PC-3 (cell line): ENCODE results near the gene LRP5. TPM values are rescaled to one million over a fixed set of nuclear protein-coding genes. Genes with fewer than 3 reads are reported as not detected.
"Not testable (repeated sequence)": the region's sequence is repeated elsewhere in the genome, so short reads cannot be mapped to it uniquely, and the experiment has no call there.

Source experiments
- ATAC-seq: fragments of 200-7000 bp; cut with Tn5 transposase; 2 replicates; pipeline ENCODE4 v1.9.1; 2020; ENCODE audit warnings: mild to moderate bottlenecking, moderate library complexity
- BruUV-seq: library from RNA; stranded (reverse); fragments of 400-500 nt; replicated peaks from 2 replicates; lab custom pipeline; 2021; lab: Mats Ljungman, UMichigan
- CTCF ChIA-PET: fragments of 300-600 bp; sonication (Branson Sonifier 250); formaldehyde crosslinking; loops from one replicate; lab custom pipeline; 2022; ENCODE audit warnings: antibody characterized with exemption; lab: Charles Lee
- POLR2A ChIA-PET: fragments of 300-600 bp; sonication (Branson Sonifier 250); formaldehyde crosslinking; loops from one replicate; lab custom pipeline; 2022; ENCODE audit warnings: antibody characterized with exemption; ENCODE audit not compliant: unreplicated experiment; lab: Charles Lee
- DNase-seq: peaks from one replicate; pipeline ENCODE4 v3.0.0-alpha.2; 2015
- H2AFZ ChIP-seq: fragments of 300-600 bp; sonication (generic); 2 replicates; pipeline ENCODE4 v1.6.0; 2016; ENCODE audit warnings: antibody characterized with exemption, low read length
- H3F3A ChIP-seq: fragments of 300-600 bp; sonication (generic); one replicate; pipeline ENCODE4 v1.6.0; 2017; ENCODE audit warnings: antibody characterized with exemption, low read length, control low read depth, mild to moderate bottlenecking; ENCODE audit not compliant: unreplicated experiment
- H3K27ac ChIP-seq: fragments of 300-600 bp; sonication (generic); 2 replicates; pipeline ENCODE4 v1.5.1; 2016; ENCODE audit warnings: mild to moderate bottlenecking, low read length
- H3K27me3 ChIP-seq: fragments of 300-600 bp; sonication (generic); 2 replicates; pipeline ENCODE4 v1.6.1; 2016; ENCODE audit warnings: low read length, mixed read lengths
- H3K36me3 ChIP-seq: fragments of 300-600 bp; sonication (generic); 2 replicates; pipeline ENCODE4 v1.6.1; 2016; ENCODE audit warnings: low read depth, mixed run types, low read length, mixed read lengths
- H3K4me1 ChIP-seq: fragments of 300-600 bp; sonication (generic); 2 replicates; pipeline ENCODE4 v1.5.1; 2016; ENCODE audit warnings: low read length; ENCODE audit not compliant: insufficient read depth
- H3K4me2 ChIP-seq: fragments of 300-600 bp; sonication (generic); 2 replicates; pipeline ENCODE4 v1.6.0; 2016; ENCODE audit warnings: low read length
- H3K4me3 ChIP-seq: fragments of 300-600 bp; sonication (generic); 2 replicates; pipeline ENCODE4 v1.5.1; 2016; ENCODE audit warnings: mild to moderate bottlenecking, low read length, mixed read lengths
- H3K79me2 ChIP-seq: fragments of 300-600 bp; sonication (generic); 2 replicates; pipeline ENCODE4 v1.6.1; 2017; ENCODE audit warnings: low read length, mixed read lengths
- H3K9ac ChIP-seq: fragments of 300-600 bp; sonication (generic); 2 replicates; pipeline ENCODE4 v1.6.0; 2016; ENCODE audit warnings: mild to moderate bottlenecking, low read length
- H3K9me2 ChIP-seq: fragments of 300-600 bp; sonication (generic); replicated peaks from 2 replicates; pipeline ENCODE4 v1.6.1; 2016; ENCODE audit warnings: mixed run types, low read length, mixed read lengths
- H3K9me3 ChIP-seq: fragments of 300-600 bp; sonication (generic); 2 replicates; pipeline ENCODE4 v1.6.1; 2016; ENCODE audit warnings: low read length, mixed read lengths
- H4K20me1 ChIP-seq: fragments of 300-600 bp; sonication (generic); 2 replicates; pipeline ENCODE4 v1.6.1; 2016; ENCODE audit warnings: low read length, mixed read lengths
- EZH2 ChIP-seq: fragments of 300-600 bp; sonication (generic); IDR thresholded peaks from one replicate; pipeline ENCODE4 v1.6.1; 2017; ENCODE audit warnings: antibody characterized with exemption, mild to moderate bottlenecking, low read length; ENCODE audit not compliant: unreplicated experiment
- EZH2phosphoT487 ChIP-seq: fragments of 300-600 bp; sonication (generic); IDR thresholded peaks from 2 replicates; pipeline ENCODE4 v1.6.1; 2018; ENCODE audit warnings: mild to moderate bottlenecking, antibody characterized with exemption, low read length, borderline replicate concordance
- intact Hi-C: fragments of 100-400 bp; cut with micrococcal nuclease; formaldehyde crosslinking; loops from 2 replicates; pipeline ENCODE4 v1.9.0; 2023
- total RNA-seq: library from RNA; depleted of rRNA; stranded (reverse); fragments of >200 nt; gene quantifications from 2 replicates; pipeline ENCODE4 v1.2.3, GENCODE V29; 2014
- TF ChIP-seq, protein P1 (sequence below): fragments of 300-600 bp; sonication (generic); conservative IDR thresholded peaks from 2 replicates; pipeline ENCODE4 v1.5.1; 2017; ENCODE audit warnings: antibody characterized with exemption, low read depth, mild to moderate bottlenecking, low read length

Gene LRP5
- total RNA-seq, 1 experiment from 2014 or later, result 64.3 TPM

DNA sequence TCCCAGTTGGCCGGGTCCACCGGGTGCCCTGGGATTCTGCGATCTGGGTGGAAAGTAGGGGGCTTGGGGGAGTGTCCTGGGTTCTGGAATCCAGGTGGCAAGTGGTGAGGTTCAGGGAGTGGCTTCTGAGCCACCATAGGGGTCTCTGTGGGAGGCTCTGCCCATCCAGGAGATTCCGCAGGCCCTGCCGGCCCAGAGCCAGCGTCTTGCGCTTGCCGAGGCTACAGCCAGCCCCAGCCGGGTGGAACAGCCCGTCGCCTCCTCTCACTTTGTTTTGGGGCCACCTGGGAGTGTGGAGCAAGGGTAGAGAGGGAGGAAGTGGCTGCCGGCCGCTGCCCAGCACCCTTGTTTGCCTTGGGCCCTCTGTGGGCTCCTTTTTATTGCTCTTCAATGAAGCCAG lies 87.5 kb downstream of the LRP5 start:
- no peaks in the 10 kb centered on the region for H3F3A ChIP-seq
- CTCF ChIA-PET, result no interaction called here
- H3K9ac ChIP-seq, result no peak overlapping the region
- DNase-seq (no peak), ATAC-seq (no peak)
- intact Hi-C loops, result no loop called here
- no peaks in the 10 kb centered on the region for H4K20me1 ChIP-seq
- H3K4me3 ChIP-seq, result no peak overlapping the region
- H3K9me2 ChIP-seq, result no peaks in the 10 kb centered on the region
- H3K9me3 ChIP-seq, result no peaks in the 10 kb centered on the region
- no peaks in the 10 kb centered on the region for H3K27me3 ChIP-seq
- TF ChIP-seq, protein P1, sequence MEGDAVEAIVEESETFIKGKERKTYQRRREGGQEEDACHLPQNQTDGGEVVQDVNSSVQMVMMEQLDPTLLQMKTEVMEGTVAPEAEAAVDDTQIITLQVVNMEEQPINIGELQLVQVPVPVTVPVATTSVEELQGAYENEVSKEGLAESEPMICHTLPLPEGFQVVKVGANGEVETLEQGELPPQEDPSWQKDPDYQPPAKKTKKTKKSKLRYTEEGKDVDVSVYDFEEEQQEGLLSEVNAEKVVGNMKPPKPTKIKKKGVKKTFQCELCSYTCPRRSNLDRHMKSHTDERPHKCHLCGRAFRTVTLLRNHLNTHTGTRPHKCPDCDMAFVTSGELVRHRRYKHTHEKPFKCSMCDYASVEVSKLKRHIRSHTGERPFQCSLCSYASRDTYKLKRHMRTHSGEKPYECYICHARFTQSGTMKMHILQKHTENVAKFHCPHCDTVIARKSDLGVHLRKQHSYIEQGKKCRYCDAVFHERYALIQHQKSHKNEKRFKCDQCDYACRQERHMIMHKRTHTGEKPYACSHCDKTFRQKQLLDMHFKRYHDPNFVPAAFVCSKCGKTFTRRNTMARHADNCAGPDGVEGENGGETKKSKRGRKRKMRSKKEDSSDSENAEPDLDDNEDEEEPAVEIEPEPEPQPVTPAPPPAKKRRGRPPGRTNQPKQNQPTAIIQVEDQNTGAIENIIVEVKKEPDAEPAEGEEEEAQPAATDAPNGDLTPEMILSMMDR, result no peak
- TF ChIP-seq EZH2phosphoT487 (no peak), EZH2 (no peak)
- no peaks in the 10 kb centered on the region for H3K4me1 ChIP-seq
- peaks cover 8% of the 10 kb centered on the region; the same call in 1 of the 2 replicates for H3K36me3 ChIP-seq
- no TSS peak for BruUV-seq
- no peak overlapping the region for H3K27ac ChIP-seq
- H3K79me2 ChIP-seq, result no peaks in the 10 kb centered on the region
- no peak overlapping the region for H2AFZ ChIP-seq
- POLR2A ChIA-PET, result no interaction called here
- H3K4me2 ChIP-seq, result no peak overlapping the region

DNA sequence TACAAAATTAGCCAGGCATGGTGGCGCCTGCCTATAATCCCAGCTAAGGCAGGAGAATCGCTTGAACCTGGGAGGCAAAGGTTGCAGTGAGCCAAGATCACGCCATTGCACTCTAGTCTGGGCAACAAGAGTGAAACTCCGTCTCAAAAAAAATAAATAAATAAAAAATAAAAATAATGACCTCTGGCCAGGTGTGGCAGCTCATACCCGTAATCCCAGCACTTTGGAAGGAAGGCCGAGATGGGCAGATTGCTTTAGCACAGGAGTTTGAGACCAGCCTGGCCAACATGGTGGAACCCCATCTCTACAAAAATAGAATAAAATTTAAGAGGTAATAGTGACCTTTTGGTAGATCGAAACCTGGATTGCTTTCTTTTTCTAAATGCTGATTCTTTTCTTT lies 88.2 kb downstream of the LRP5 start:
- CTCF ChIA-PET, H3F3A ChIP-seq, H4K20me1 ChIP-seq, POLR2A ChIA-PET, ATAC-seq, H3K4me3 ChIP-seq, BruUV-seq, H3K4me2 ChIP-seq, H3K79me2 ChIP-seq, H3K27me3 ChIP-seq, H3K4me1 ChIP-seq, H2AFZ ChIP-seq, H3K27ac ChIP-seq, DNase-seq, intact Hi-C loops, H3K9me3 ChIP-seq, H3K9ac ChIP-seq, H3K9me2 ChIP-seq: not testable (repeated sequence)
- H3K36me3 ChIP-seq, result peaks cover 11% of the 10 kb centered on the region; the same call in 1 of the 2 replicates

DNA sequence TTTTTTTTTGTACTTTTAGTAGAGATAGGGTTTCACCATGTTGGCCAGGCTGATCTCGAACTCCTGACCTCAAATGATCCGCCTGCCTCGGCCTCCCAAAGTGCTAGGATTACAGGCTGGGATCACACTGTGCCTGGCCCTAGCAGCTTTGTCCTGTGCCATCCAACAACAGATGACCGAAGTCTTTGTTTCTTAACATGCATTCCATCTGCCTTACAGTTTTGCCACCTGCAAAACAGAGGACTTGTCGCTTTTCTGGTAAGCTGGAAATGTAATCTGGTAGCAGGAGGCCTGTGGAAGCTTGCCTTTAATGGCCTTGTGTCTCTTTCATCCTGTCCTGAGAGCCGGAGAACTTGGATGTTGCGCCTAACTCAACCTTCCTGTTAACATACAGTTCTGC lies 89.5 kb downstream of the LRP5 start:
- H3K4me2 ChIP-seq, result no peak overlapping the region
- no peaks in the 10 kb centered on the region for H3F3A ChIP-seq
- no TSS peak for BruUV-seq
- H3K27ac ChIP-seq, result no peak overlapping the region
- H3K36me3 ChIP-seq, result peaks cover 11% of the 10 kb centered on the region; the same call in 1 of the 2 replicates
- ChIA-PET POLR2A (no interaction called here), CTCF (interaction anchor here (0.6 kb wide), 1 partner anchor 40 kb away, joined by 3 read pairs; no protein-coding TSS in a partner anchor)
- H4K20me1 ChIP-seq, result no peaks in the 10 kb centered on the region
- no peaks in the 10 kb centered on the region for H3K9me2 ChIP-seq
- H3K9me3 ChIP-seq, result no peaks in the 10 kb centered on the region
- no peak overlapping the region for H3K9ac ChIP-seq
- intact Hi-C loops, result no loop called here
- ATAC-seq (no peak), DNase-seq (no peak)
- no peak overlapping the region for H3K4me3 ChIP-seq
- no peaks in the 10 kb centered on the region for H3K27me3 ChIP-seq
- H3K79me2 ChIP-seq, result no peaks in the 10 kb centered on the region
- H2AFZ ChIP-seq, result no peak overlapping the region
- no peak for TF ChIP-seq EZH2phosphoT487
- no peaks in the 10 kb centered on the region for H3K4me1 ChIP-seq
